ENCODE results near the gene RNASE4.
"Not testable (repeated sequence)": the region's sequence is repeated elsewhere in the genome, so short reads cannot be mapped to it uniquely, and the experiment has no call there.

Gene RNASE4

DNA sequence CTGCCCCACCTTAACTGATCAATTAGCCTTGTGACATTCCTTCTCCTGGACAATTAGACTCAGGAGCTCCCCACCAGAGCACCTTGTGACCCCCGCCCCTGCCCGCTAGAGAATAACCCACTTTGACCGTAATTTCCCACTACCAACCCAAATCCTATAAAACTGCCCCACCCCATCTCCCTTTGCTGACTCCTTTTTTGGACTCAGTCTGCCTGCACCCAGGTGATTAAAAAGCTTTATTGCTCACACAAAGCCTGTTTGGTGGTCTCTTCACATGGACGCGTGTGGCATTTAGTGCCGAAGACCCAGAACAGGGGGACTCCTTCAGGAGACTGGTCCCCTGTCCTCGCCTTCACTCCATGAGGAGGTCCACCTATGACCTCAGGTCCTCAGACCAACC lies 16.6 kb downstream of the RNASE4 start:
- not testable (repeated sequence) for H3K4me3 Mint-ChIP-seq; DNase-seq; H3K27ac Mint-ChIP-seq; H3K9me3 Mint-ChIP-seq; H3K4me1 Mint-ChIP-seq (ENCODE audit: low read depth); H3K27me3 Mint-ChIP-seq; H3K36me3 Mint-ChIP-seq (ENCODE audit: low read depth)

GRCh38 chr14:20706657-20707355 lies 22.4 kb downstream of the RNASE4 start:
- Mint-ChIP-seq H3K27ac (no peak overlapping the region), H3K27me3 (peaks cover 7% of the 10 kb centered on the region), H3K36me3 (ENCODE audit: low read depth) (no peaks in the 10 kb centered on the region), H3K4me3 (no peak overlapping the region), H3K9me3 (no peaks in the 10 kb centered on the region), H3K4me1 (ENCODE audit: low read depth) (no peaks in the 10 kb centered on the region)
- DNase-seq, result no peak

GRCh38 chr14:20707622-20708021 lies 23.3 kb downstream of the RNASE4 start:
- Mint-ChIP-seq H3K27ac (no peak overlapping the region), H3K27me3 (peaks cover 7% of the 10 kb centered on the region), H3K36me3 (ENCODE audit: low read depth) (no peaks in the 10 kb centered on the region), H3K4me3 (no peak overlapping the region), H3K4me1 (ENCODE audit: low read depth) (no peaks in the 10 kb centered on the region), H3K9me3 (no peaks in the 10 kb centered on the region)
- no peak for DNase-seq

DNA sequence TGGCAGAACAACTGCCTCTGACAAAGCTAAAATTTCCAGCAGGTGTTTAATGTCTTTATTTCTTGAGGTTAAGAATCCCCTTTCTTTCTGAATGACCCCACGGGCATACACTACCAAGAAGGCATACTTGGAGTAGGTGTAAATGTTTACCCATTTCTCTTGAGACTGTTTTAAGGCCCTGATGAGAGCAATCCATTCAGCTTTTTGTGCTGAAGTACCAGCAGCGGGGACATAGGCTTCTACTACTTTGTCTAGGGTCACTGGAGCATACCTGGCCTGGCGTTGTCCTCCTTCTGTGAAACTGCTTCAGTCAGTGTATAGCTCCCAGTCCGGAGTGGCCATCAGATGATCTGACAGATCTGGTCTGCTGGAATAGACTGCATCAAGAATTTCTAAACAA lies 26.9 kb downstream of the RNASE4 start:
- Mint-ChIP-seq H3K36me3 (ENCODE audit: low read depth) (no peaks in the 10 kb centered on the region), H3K27ac (no peak overlapping the region), H3K4me3 (no peak overlapping the region), H3K4me1 (ENCODE audit: low read depth) (no peaks in the 10 kb centered on the region), H3K9me3 (no peaks in the 10 kb centered on the region), H3K27me3 (peaks cover 7% of the 10 kb centered on the region)
- no peak for DNase-seq

DNA sequence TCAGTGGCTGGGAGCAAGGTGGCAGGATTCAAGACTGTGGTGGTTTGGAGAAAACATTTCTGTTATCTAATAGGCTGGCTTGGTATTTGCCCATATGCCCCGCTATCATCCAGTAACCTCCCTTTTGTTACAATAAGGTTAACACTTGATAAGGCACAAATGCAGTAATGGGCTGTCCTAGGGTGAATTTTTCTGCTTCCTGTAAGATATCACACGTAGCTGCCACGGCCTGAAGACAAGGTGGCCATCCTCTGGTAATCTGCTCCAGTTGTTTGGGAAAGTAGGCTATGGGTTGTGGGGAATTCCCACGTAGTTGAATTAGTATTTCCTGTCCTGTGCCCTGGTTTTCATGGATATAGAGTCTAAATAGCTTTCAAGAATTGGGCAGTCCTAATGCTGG lies 27.3 kb downstream of the RNASE4 start:
- H3K27me3 Mint-ChIP-seq, result peaks cover 8% of the 10 kb centered on the region
- H3K4me1 Mint-ChIP-seq (ENCODE audit: low read depth), result no peaks in the 10 kb centered on the region
- H3K4me3 Mint-ChIP-seq, result no peak overlapping the region
- H3K36me3 Mint-ChIP-seq (ENCODE audit: low read depth), result no peaks in the 10 kb centered on the region
- DNase-seq, result no peak
- no peaks in the 10 kb centered on the region for H3K9me3 Mint-ChIP-seq
- no peak overlapping the region for H3K27ac Mint-ChIP-seq

DNA sequence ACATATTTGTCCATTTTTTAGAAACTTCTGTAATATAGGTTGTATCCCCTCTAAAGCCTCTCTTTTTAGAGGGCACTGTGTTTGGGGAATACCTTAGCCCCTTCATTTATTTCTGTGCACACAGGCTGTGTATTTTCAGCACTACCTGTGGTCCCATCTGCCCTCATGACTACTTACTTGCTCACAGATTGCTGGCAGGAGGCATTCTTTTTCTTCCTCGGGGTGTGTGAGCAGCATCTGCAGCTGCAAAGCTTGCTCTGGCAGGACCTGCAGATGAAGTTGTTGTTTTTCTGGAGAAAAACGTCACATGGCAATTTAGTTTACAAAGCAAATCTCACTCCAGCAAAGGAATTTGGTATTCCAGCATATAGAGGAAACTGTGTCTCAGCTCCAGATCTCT lies 28.5 kb downstream of the RNASE4 start:
- H3K27ac Mint-ChIP-seq, result no peak overlapping the region
- DNase-seq, result no peak
- H3K4me1 Mint-ChIP-seq (ENCODE audit: low read depth), result no peaks in the 10 kb centered on the region
- no peak overlapping the region for H3K4me3 Mint-ChIP-seq
- peaks cover 10% of the 10 kb centered on the region for H3K27me3 Mint-ChIP-seq
- no peaks in the 10 kb centered on the region for H3K9me3 Mint-ChIP-seq
- H3K36me3 Mint-ChIP-seq (ENCODE audit: low read depth), result no peaks in the 10 kb centered on the region

DNA sequence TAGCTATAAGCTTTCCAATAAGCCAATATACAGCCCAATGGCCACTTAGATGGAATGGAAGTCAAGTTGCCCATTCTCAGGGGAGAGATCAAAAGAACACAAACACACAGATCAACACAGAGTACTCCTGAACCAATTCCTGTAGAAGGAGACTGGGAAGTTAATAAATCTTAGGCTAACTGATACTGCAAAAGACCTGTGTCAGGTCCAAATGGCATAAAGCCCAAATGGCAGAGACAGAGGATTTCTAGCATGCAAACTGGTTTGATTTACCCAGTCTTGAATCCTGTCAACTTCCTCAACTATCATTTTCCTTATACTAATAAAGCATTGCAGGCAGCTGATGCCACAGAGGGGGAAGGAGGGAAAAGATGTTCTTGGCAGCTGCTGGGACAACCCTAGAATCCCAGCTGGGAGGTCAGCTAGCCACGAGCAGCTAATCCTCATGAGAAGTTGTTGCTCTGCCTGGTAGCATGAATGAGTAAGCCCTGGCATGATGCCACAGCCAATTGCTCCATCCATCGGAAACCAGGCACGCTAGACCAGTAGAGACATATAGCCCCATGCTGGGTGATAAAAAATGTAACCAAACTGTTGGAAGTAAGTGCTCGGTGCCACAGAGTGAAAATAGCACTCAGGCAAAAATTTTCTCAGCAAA lies 30.4 kb downstream of the RNASE4 start:
- Mint-ChIP-seq H3K9me3 (no peaks in the 10 kb centered on the region), H3K4me3 (no peak overlapping the region), H3K27me3 (peaks cover 9% of the 10 kb centered on the region), H3K27ac (no peak overlapping the region), H3K36me3 (ENCODE audit: low read depth) (no peaks in the 10 kb centered on the region), H3K4me1 (ENCODE audit: low read depth) (no peaks in the 10 kb centered on the region)
- no peak for DNase-seq

- no peaks in the 10 kb centered on the region for H3K9me3 Mint-ChIP-seq
- peaks cover 4% of the 10 kb centered on the region for H3K4me1 Mint-ChIP-seq (ENCODE audit: low read depth)
- no peak for DNase-seq
- no peaks in the 10 kb centered on the region for H3K36me3 Mint-ChIP-seq (ENCODE audit: low read depth)
- H3K27me3 Mint-ChIP-seq, result peaks cover 38% of the 10 kb centered on the region
- H3K27ac Mint-ChIP-seq, result no peak overlapping the region
- no peak overlapping the region for H3K4me3 Mint-ChIP-seq
Observed at GRCh38 chr14:20719777-20720176, 35.4 kb downstream of the RNASE4 start.

DNA sequence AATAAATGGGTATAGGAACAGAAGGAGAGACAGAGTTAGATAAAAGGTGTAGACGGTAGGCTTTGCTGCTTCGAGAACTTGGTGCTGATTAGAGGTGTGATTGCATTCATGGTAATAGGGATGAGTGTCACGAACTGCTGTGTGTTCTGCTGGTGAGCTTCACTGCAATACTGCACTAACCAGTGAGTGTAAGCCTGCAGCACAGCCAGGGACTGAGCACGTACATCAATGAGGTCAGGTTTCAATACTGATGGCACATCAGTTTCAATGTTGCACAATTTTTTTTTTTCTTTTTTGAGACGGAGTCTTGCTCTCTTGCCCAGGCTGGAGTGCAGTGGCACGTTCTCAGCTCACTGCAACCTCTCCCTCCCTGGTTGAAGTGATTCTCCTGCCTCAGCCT lies 36.4 kb downstream of the RNASE4 start:
- Mint-ChIP-seq H3K4me3 (no peak overlapping the region), H3K27ac (no peak overlapping the region), H3K27me3 (peaks cover 47% of the 10 kb centered on the region), H3K36me3 (ENCODE audit: low read depth) (no peaks in the 10 kb centered on the region), H3K9me3 (no peaks in the 10 kb centered on the region), H3K4me1 (ENCODE audit: low read depth) (peaks cover 4% of the 10 kb centered on the region)
- DNase-seq, result no peak

DNA sequence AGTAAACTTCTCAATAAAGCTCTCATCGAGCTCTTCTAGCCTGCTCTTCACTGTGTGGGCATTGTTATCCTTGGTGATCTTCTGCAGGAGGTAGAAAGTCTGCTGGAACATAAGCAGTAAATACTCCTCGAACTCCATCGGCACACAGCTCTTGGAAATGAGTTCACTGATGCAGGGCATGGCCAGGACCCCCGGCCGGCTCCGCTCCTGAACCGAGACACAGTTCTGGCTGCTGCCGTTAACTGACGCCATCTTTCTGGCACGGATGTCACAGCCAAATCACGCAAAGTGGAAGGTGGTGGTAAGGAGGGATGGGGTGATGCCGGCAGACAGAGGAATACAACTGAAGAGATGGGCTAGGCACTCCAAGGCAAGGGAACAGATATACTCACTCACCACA lies 37.7 kb downstream of the RNASE4 start:
- no peak overlapping the region for H3K27ac Mint-ChIP-seq
- H3K27me3 Mint-ChIP-seq, result peaks cover 54% of the 10 kb centered on the region
- no peaks in the 10 kb centered on the region for H3K36me3 Mint-ChIP-seq (ENCODE audit: low read depth)
- H3K4me3 Mint-ChIP-seq, result no peak overlapping the region
- DNase-seq, result no peak
- H3K9me3 Mint-ChIP-seq, result no peaks in the 10 kb centered on the region
- peaks cover 4% of the 10 kb centered on the region for H3K4me1 Mint-ChIP-seq (ENCODE audit: low read depth)

GRCh38 chr14:20723488-20723887 lies 39.1 kb downstream of the RNASE4 start:
- Mint-ChIP-seq H3K4me3 (no peak overlapping the region), H3K9me3 (no peaks in the 10 kb centered on the region), H3K27ac (no peak overlapping the region), H3K27me3 (peaks cover 61% of the 10 kb centered on the region), H3K4me1 (ENCODE audit: low read depth) (peaks cover 4% of the 10 kb centered on the region), H3K36me3 (ENCODE audit: low read depth) (no peaks in the 10 kb centered on the region)
- no peak for DNase-seq

DNA sequence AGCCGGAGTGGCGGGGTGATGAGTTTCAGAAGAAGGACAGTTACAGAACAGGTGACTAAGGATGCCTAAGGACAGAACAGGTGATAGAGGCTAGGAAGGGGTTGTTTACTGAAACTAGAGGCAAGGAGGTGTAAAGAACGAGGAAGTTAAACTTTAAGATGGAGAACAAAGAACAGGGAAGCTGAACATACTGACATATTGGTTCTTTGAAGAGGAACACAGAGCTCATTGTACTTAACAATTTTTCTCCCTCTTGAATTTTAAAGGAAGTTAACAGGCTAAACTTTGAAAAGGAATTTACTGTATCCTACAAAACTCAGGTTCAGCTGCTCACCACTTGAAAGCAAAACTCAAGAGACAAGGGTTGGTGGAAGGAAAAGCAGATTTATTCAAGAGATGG lies 41.8 kb downstream of the RNASE4 start:
- H3K36me3 Mint-ChIP-seq (ENCODE audit: low read depth); H3K4me3 Mint-ChIP-seq; H3K27ac Mint-ChIP-seq; H3K9me3 Mint-ChIP-seq; DNase-seq; H3K4me1 Mint-ChIP-seq (ENCODE audit: low read depth): not testable (repeated sequence)
- peaks cover 69% of the 10 kb centered on the region for H3K27me3 Mint-ChIP-seq

DNA sequence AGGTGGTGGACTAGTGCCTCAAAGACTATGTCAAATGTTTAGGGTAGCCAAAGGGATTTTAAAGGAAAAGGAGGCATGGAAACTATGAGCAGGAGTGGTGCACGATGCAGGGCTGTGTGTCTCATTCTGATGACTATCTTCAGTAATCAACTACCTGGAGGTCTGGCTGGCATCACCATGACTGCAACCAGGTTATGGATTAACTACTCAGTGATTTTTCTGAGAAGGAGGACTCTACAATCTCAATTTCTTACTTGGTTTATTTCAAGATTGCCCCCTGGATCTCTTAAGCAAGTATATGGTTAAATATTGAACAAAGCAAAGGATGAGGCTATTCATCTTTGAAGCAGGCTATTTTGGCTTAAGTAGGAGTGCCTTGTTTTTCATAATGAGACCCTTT lies 42.2 kb downstream of the RNASE4 start:
- peaks cover 65% of the 10 kb centered on the region for H3K27me3 Mint-ChIP-seq
- peaks cover 4% of the 10 kb centered on the region for H3K4me1 Mint-ChIP-seq (ENCODE audit: low read depth)
- no peaks in the 10 kb centered on the region for H3K36me3 Mint-ChIP-seq (ENCODE audit: low read depth)
- no peak overlapping the region for H3K4me3 Mint-ChIP-seq
- DNase-seq, result no peak
- H3K27ac Mint-ChIP-seq, result no peak overlapping the region
- no peaks in the 10 kb centered on the region for H3K9me3 Mint-ChIP-seq

- H3K4me1 Mint-ChIP-seq (ENCODE audit: low read depth), result no peaks in the 10 kb centered on the region
- H3K27ac Mint-ChIP-seq, result no peak overlapping the region
- H3K27me3 Mint-ChIP-seq, result peaks cover 26% of the 10 kb centered on the region
- H3K36me3 Mint-ChIP-seq (ENCODE audit: low read depth), result no peaks in the 10 kb centered on the region
- no peak for DNase-seq
- H3K4me3 Mint-ChIP-seq, result no peak overlapping the region
- H3K9me3 Mint-ChIP-seq, result no peaks in the 10 kb centered on the region
Observed at GRCh38 chr14:20730891-20731290, 46.5 kb downstream of the RNASE4 start.

DNA sequence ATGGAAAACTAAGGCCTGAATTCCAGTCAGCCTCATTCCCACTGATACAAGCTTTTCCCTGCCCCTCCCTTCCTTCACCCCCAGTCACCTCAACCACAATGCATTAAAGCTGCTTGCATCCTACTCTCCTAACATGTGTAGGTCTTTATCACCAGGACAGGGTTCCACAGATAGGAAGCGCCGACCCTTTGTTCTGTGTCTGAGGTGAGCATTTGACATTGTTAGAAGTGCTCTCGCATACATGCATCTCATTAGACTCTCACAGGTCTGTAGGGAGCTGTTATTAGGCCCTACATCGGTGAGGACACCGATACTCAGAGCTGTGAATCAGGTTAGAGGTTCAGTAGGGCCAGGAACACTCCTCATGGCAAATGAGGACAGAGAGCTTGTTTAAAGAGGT lies 48.1 kb downstream of the RNASE4 start:
- Mint-ChIP-seq H3K4me1 (ENCODE audit: low read depth) (no peaks in the 10 kb centered on the region), H3K36me3 (ENCODE audit: low read depth) (no peaks in the 10 kb centered on the region), H3K4me3 (no peak overlapping the region), H3K27me3 (peaks cover 12% of the 10 kb centered on the region), H3K9me3 (no peaks in the 10 kb centered on the region), H3K27ac (no peak overlapping the region)
- no peak for DNase-seq

All from activated T-cell treated with anti-CD3 and anti-CD28 coated beads, Interleukin-2, amount 50 U/mL, for 24 hours (primary cell).